Astrocyte (in vitro differentiated cells and primary cell): ENCODE results near the gene LRRC26. TPM values are rescaled to one million over a fixed set of nuclear protein-coding genes. Genes with fewer than 3 reads are reported as not detected.

Experiments used
- DNase-seq: peaks from one replicate; pipeline ENCODE4 v3.0.0-alpha.2; 2010; ENCODE audit warnings: low read depth
- FAIRE-seq: peaks from 2 replicates; lab custom pipeline; 2011; peaks lifted over from hg19 to GRCh38; lab: Jason Lieb, UNC
- H2AFZ ChIP-seq: 2 replicates; pipeline ENCODE4 v1.6.0; 2012; ENCODE audit warnings: low read depth, low read length, inconsistent platforms
- H3K27ac ChIP-seq: 2 replicates; pipeline ENCODE4 v1.5.1; 2011; ENCODE audit warnings: low read depth, low read length, inconsistent platforms
- H3K27me3 ChIP-seq: 2 replicates; pipeline ENCODE4 v1.6.0; 2011; ENCODE audit warnings: low read length, inconsistent platforms; ENCODE audit not compliant: insufficient read depth
- H3K36me3 ChIP-seq: 2 replicates; pipeline ENCODE4 v1.5.1; 2011; ENCODE audit warnings: low read length, inconsistent platforms; ENCODE audit not compliant: insufficient read depth
- H3K4me1 ChIP-seq: 2 replicates; pipeline ENCODE4 v1.5.1; 2011; ENCODE audit warnings: low read length, inconsistent platforms; ENCODE audit not compliant: insufficient read depth
- H3K4me2 ChIP-seq: 2 replicates; pipeline ENCODE4 v1.6.0; 2012; ENCODE audit warnings: low read length, inconsistent platforms
- H3K4me3 ChIP-seq: 2 replicates; pipeline ENCODE4 v1.5.1; 2011; ENCODE audit warnings: low read depth, mild to moderate bottlenecking, low read length, inconsistent platforms; ENCODE audit not compliant: insufficient read depth
- H3K79me2 ChIP-seq: 2 replicates; pipeline ENCODE4 v1.6.0; 2012; ENCODE audit warnings: mild to moderate bottlenecking, low read length, inconsistent platforms; ENCODE audit not compliant: insufficient read depth
- H3K9ac ChIP-seq: 2 replicates; pipeline ENCODE4 v1.6.0; 2012; ENCODE audit warnings: mild to moderate bottlenecking, low read length, inconsistent platforms
- H3K9me3 ChIP-seq: 2 replicates; pipeline ENCODE4 v1.5.1; 2012; ENCODE audit warnings: low read depth, mild to moderate bottlenecking, low read length, inconsistent platforms; ENCODE audit not compliant: insufficient read depth
- H4K20me1 ChIP-seq: 2 replicates; pipeline ENCODE4 v1.6.0; 2012; ENCODE audit warnings: low read length, inconsistent platforms; ENCODE audit not compliant: insufficient read depth
- H3K27ac Mint-ChIP-seq: one replicate; pipeline ENCODE4 v1.8.0; 2021; ENCODE audit warnings: mild to moderate bottlenecking, mixed read lengths; ENCODE audit not compliant: unreplicated experiment
- H3K27me3 Mint-ChIP-seq: one replicate; pipeline ENCODE4 v1.8.0; 2021; ENCODE audit warnings: low read depth, mixed read lengths; ENCODE audit not compliant: unreplicated experiment
- H3K36me3 Mint-ChIP-seq: one replicate; pipeline ENCODE4 v1.8.0; 2021; ENCODE audit warnings: low read depth, mixed read lengths; ENCODE audit not compliant: unreplicated experiment
- H3K4me1 Mint-ChIP-seq: one replicate; pipeline ENCODE4 v1.8.0; 2021; ENCODE audit warnings: low read depth, mixed read lengths; ENCODE audit not compliant: unreplicated experiment
- H3K4me3 Mint-ChIP-seq: one replicate; pipeline ENCODE4 v1.8.0; 2021; ENCODE audit warnings: mild to moderate bottlenecking, moderate library complexity, mixed read lengths; ENCODE audit not compliant: unreplicated experiment
- H3K9me3 Mint-ChIP-seq: one replicate; pipeline ENCODE4 v1.8.0; 2021; ENCODE audit warnings: mild to moderate bottlenecking, mixed read lengths; ENCODE audit not compliant: unreplicated experiment
- EZH2 ChIP-seq: IDR thresholded peaks from 2 replicates; pipeline ENCODE4 v1.6.1; 2012; ENCODE audit warnings: mild to moderate bottlenecking, low read length, inconsistent platforms; ENCODE audit not compliant: insufficient read depth
- total RNA-seq: library from RNA; stranded (reverse); gene quantifications from 2 replicates; pipeline ENCODE4 v1.2.1, GENCODE V29; 2021
- TF ChIP-seq, protein P1 (sequence below): IDR thresholded peaks from 2 replicates; pipeline ENCODE4 v1.5.1; 2011; ENCODE audit warnings: low read depth, mild to moderate bottlenecking, inconsistent platforms, low read length, moderate library complexity; ENCODE audit not compliant: insufficient read depth

LRRC26 gene
- total RNA-seq, 1 donor from 2014 or later = not detected

DNA sequence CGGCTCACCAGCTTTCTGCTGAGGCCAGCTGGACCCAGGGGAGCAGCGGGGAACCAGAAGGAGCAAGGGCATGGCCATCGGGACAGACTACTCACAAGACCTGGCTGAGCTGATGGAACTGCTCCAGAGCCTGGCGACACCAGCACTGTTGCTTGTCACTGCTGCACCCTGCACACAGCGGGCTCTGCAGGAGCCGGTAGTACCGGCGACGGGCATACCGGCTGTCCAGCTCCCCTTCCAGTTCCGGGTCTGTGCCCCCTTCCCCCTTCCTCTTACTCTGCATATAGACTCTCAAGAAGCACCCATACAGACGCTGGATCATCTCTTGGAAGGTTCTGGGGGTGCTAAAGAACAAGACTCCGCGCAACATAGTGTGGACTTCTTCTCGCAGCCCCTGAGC is 17.5 kb upstream of the LRRC26 start:
- H3K4me1 ChIP-seq = peaks cover 19% of the 10 kb centered on the region
- H3K9ac ChIP-seq = peak overlapping the region; percentile 93
- no peaks in the 10 kb centered on the region for H3K9me3 Mint-ChIP-seq
- no peak overlapping the region for H3K27ac ChIP-seq
- H3K27me3 Mint-ChIP-seq = no peaks in the 10 kb centered on the region
- H3K27me3 ChIP-seq = no peaks in the 10 kb centered on the region
- peaks cover 56% of the 10 kb centered on the region for H4K20me1 ChIP-seq
- DNase-seq (no peak), FAIRE-seq (no peak)
- peaks cover 16% of the 10 kb centered on the region for H3K4me1 Mint-ChIP-seq
- peak overlapping the region; percentile 99 for H3K4me2 ChIP-seq
- H3K4me3 ChIP-seq = peak overlapping the region; percentile 94
- no peak for TF ChIP-seq EZH2
- TF ChIP-seq, protein P1, sequence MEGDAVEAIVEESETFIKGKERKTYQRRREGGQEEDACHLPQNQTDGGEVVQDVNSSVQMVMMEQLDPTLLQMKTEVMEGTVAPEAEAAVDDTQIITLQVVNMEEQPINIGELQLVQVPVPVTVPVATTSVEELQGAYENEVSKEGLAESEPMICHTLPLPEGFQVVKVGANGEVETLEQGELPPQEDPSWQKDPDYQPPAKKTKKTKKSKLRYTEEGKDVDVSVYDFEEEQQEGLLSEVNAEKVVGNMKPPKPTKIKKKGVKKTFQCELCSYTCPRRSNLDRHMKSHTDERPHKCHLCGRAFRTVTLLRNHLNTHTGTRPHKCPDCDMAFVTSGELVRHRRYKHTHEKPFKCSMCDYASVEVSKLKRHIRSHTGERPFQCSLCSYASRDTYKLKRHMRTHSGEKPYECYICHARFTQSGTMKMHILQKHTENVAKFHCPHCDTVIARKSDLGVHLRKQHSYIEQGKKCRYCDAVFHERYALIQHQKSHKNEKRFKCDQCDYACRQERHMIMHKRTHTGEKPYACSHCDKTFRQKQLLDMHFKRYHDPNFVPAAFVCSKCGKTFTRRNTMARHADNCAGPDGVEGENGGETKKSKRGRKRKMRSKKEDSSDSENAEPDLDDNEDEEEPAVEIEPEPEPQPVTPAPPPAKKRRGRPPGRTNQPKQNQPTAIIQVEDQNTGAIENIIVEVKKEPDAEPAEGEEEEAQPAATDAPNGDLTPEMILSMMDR = no peak
- peak overlapping the region; percentile 69 for H3K27ac Mint-ChIP-seq
- peaks cover 7% of the 10 kb centered on the region for H3K36me3 Mint-ChIP-seq
- no peaks in the 10 kb centered on the region for H3K9me3 ChIP-seq
- peak overlapping the region; percentile 94 for H3K4me3 Mint-ChIP-seq
- H2AFZ ChIP-seq = no peak overlapping the region
- H3K36me3 ChIP-seq = peaks cover 3% of the 10 kb centered on the region
- peaks cover 68% of the 10 kb centered on the region for H3K79me2 ChIP-seq

DNA sequence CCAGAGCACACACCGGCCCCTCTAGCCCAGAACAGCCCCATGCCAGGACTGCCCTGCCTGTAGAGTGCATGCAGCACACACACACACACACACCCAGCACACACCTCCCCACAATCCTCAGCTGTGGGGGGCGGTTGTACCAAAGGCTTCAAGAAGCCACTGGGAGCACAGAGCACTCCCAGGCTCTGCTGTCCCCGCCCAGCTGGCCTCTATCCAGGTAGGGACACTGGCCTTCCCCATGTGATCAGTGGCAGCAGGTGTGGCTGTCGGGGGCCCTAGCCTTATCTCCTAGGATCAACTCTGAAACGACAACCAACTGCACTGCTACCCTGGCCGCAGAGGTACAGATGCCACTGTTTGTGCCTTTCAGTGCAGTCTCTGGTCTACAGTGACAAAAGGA is 16.5 kb upstream of the LRRC26 start:
- Histone ChIP-seq H4K20me1 (peaks cover 50% of the 10 kb centered on the region), H2AFZ (no peak overlapping the region), H3K79me2 (peaks cover 60% of the 10 kb centered on the region), H3K4me2 (peak overlapping the region; percentile 99), H3K9me3 (no peaks in the 10 kb centered on the region), H3K9ac (no peak overlapping the region), H3K36me3 (peaks cover 3% of the 10 kb centered on the region), H3K27ac (no peak overlapping the region), H3K27me3 (no peaks in the 10 kb centered on the region), H3K4me3 (no peak overlapping the region), H3K4me1 (peaks cover 19% of the 10 kb centered on the region)
- Mint-ChIP-seq H3K36me3 (peaks cover 10% of the 10 kb centered on the region), H3K27me3 (no peaks in the 10 kb centered on the region), H3K27ac (peak overlapping the region; percentile 12), H3K9me3 (no peaks in the 10 kb centered on the region), H3K4me1 (peaks cover 16% of the 10 kb centered on the region), H3K4me3 (peak overlapping the region; percentile 94)
- TF ChIP-seq EZH2 = no peak
- TF ChIP-seq, protein P1 = no peak
- FAIRE-seq = no peak
- no peak for DNase-seq

GRCh38 chr9:137185921-137186320 is 16.1 kb upstream of the LRRC26 start:
- Mint-ChIP-seq H3K4me1 (peaks cover 16% of the 10 kb centered on the region), H3K27me3 (no peaks in the 10 kb centered on the region), H3K36me3 (peaks cover 10% of the 10 kb centered on the region), H3K27ac (no peak overlapping the region), H3K9me3 (no peaks in the 10 kb centered on the region), H3K4me3 (no peak overlapping the region)
- Histone ChIP-seq H3K4me2 (no peak overlapping the region), H3K9ac (no peak overlapping the region), H3K4me1 (peaks cover 19% of the 10 kb centered on the region), H2AFZ (no peak overlapping the region), H3K27me3 (no peaks in the 10 kb centered on the region), H3K9me3 (no peaks in the 10 kb centered on the region), H3K36me3 (peaks cover 3% of the 10 kb centered on the region), H3K4me3 (no peak overlapping the region), H3K27ac (no peak overlapping the region), H4K20me1 (peaks cover 46% of the 10 kb centered on the region), H3K79me2 (peaks cover 55% of the 10 kb centered on the region)
- no peak for DNase-seq
- no peak for FAIRE-seq
- no peak for TF ChIP-seq EZH2
- TF ChIP-seq, protein P1 = no peak
